Measurements from ENCODE around the gene PFDN2.

GRCh38 chr1:161164901-161165610 lies 47.2 kb upstream of the PFDN2 start:
- TF ChIP-seq, protein P1, sequence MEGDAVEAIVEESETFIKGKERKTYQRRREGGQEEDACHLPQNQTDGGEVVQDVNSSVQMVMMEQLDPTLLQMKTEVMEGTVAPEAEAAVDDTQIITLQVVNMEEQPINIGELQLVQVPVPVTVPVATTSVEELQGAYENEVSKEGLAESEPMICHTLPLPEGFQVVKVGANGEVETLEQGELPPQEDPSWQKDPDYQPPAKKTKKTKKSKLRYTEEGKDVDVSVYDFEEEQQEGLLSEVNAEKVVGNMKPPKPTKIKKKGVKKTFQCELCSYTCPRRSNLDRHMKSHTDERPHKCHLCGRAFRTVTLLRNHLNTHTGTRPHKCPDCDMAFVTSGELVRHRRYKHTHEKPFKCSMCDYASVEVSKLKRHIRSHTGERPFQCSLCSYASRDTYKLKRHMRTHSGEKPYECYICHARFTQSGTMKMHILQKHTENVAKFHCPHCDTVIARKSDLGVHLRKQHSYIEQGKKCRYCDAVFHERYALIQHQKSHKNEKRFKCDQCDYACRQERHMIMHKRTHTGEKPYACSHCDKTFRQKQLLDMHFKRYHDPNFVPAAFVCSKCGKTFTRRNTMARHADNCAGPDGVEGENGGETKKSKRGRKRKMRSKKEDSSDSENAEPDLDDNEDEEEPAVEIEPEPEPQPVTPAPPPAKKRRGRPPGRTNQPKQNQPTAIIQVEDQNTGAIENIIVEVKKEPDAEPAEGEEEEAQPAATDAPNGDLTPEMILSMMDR (IDR thresholded peaks at IDR 0.05 in 8 of 11, conservative IDR thresholded peaks at IDR 0.05 in 3 of 11) = no peak
- no peak for TF ChIP-seq POLR2A (IDR thresholded peaks at IDR 0.05)
